ENCODE results near the gene ACSM4.

DNA sequence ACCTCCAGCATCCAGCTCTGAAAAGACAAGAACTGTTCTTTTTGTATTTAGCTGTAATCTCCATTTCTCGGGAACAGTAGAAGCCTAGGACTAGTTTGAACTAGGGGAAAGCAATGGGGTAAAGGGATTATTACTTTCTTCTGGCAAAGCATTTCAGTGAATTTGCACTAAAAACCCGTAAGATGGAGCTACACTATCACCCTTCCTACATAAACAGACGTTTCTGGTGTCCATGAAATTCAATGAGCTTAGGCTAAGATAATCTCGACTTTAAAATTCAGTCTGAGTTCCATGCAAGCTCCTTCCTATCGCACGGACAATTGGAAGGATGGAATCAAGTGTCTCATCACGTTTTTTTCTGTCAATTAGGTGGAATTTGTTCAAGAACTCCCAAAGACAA is 24.0 kb downstream of the ACSM4 start:
- TF ChIP-seq, protein P1, sequence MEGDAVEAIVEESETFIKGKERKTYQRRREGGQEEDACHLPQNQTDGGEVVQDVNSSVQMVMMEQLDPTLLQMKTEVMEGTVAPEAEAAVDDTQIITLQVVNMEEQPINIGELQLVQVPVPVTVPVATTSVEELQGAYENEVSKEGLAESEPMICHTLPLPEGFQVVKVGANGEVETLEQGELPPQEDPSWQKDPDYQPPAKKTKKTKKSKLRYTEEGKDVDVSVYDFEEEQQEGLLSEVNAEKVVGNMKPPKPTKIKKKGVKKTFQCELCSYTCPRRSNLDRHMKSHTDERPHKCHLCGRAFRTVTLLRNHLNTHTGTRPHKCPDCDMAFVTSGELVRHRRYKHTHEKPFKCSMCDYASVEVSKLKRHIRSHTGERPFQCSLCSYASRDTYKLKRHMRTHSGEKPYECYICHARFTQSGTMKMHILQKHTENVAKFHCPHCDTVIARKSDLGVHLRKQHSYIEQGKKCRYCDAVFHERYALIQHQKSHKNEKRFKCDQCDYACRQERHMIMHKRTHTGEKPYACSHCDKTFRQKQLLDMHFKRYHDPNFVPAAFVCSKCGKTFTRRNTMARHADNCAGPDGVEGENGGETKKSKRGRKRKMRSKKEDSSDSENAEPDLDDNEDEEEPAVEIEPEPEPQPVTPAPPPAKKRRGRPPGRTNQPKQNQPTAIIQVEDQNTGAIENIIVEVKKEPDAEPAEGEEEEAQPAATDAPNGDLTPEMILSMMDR (IDR thresholded peaks at IDR 0.05): no peak
- no peak for TF ChIP-seq POLR2A (IDR thresholded peaks at IDR 0.05)

All from vagina (tissue), 2 donors.